Measurements from ENCODE around the gene CADM1.

CADM1 gene

GRCh38 chr11:115302946-115303703 is 201.1 kb downstream of the CADM1 start:
- in situ Hi-C loops (cut with MboI; ENCODE audit: low sequenced_read_pairs) = no loop called here
- H3K4me3 ChIP-seq = no peak overlapping the region
- H3K36me3 ChIP-seq (replicated peaks) = no peaks in the 10 kb centered on the region
- no peaks in the 10 kb centered on the region for H3K4me1 ChIP-seq
- H3K27me3 ChIP-seq (ENCODE audit: low read depth) = 0 out of 2 replicates have a peak, but pooled peaks cover 5% of the 10 kb centered on the region
- no peaks in the 10 kb centered on the region for H3K9me3 ChIP-seq
- no peak for DNase-seq (ENCODE audit: low spot score in 2 of 2)

- H3K36me3 ChIP-seq (replicated peaks) = no peaks in the 10 kb centered on the region
- DNase-seq (ENCODE audit: low spot score in 2 of 2) = no peak
- no peak overlapping the region for H3K4me3 ChIP-seq
- no peaks in the 10 kb centered on the region for H3K4me1 ChIP-seq
- in situ Hi-C loops (cut with MboI; ENCODE audit: low sequenced_read_pairs) = no loop called here
- H3K27me3 ChIP-seq (ENCODE audit: low read depth) = 0 out of 2 replicates have a peak, but pooled peaks cover 5% of the 10 kb centered on the region
- no peaks in the 10 kb centered on the region for H3K9me3 ChIP-seq
Observed at GRCh38 chr11:115300660-115301428, 203.4 kb downstream of the CADM1 start.

- H3K27me3 ChIP-seq (ENCODE audit: low read depth) = 0 out of 2 replicates have a peak, but pooled peaks cover 5% of the 10 kb centered on the region
- no peak overlapping the region for H3K4me3 ChIP-seq
- no peaks in the 10 kb centered on the region for H3K9me3 ChIP-seq
- H3K4me1 ChIP-seq = no peaks in the 10 kb centered on the region
- in situ Hi-C loops (cut with MboI; ENCODE audit: low sequenced_read_pairs) = no loop called here
- H3K36me3 ChIP-seq (replicated peaks) = no peaks in the 10 kb centered on the region
- no peak for DNase-seq (ENCODE audit: low spot score in 2 of 2)
Observed at GRCh38 chr11:115298300-115299012, 205.8 kb downstream of the CADM1 start.

- DNase-seq (ENCODE audit: low spot score in 2 of 2) = no peak
- no peaks in the 10 kb centered on the region for H3K4me1 ChIP-seq
- no peak overlapping the region for H3K4me3 ChIP-seq
- H3K36me3 ChIP-seq (replicated peaks) = no peaks in the 10 kb centered on the region
- H3K27me3 ChIP-seq (ENCODE audit: low read depth) = 0 out of 2 replicates have a peak, but pooled peaks cover 5% of the 10 kb centered on the region
- in situ Hi-C loops (cut with MboI; ENCODE audit: low sequenced_read_pairs) = no loop called here
- H3K9me3 ChIP-seq = no peaks in the 10 kb centered on the region
Observed at GRCh38 chr11:115297330-115297729, 206.9 kb downstream of the CADM1 start.

GRCh38 chr11:115291325-115291724 is 212.9 kb downstream of the CADM1 start:
- Histone ChIP-seq H3K36me3 (replicated peaks) (no peaks in the 10 kb centered on the region), H3K9me3 (no peaks in the 10 kb centered on the region), H3K4me1 (no peaks in the 10 kb centered on the region; the same call in 1 of the 2 replicates), H3K4me3 (no peak overlapping the region), H3K27me3 (ENCODE audit: low read depth) (no peaks in the 10 kb centered on the region)
- no peak for DNase-seq (ENCODE audit: low spot score in 2 of 2)
- in situ Hi-C loops (cut with MboI; ENCODE audit: low sequenced_read_pairs) = no loop called here

GRCh38 chr11:115290893-115291292 is 213.3 kb downstream of the CADM1 start:
- H3K36me3 ChIP-seq (replicated peaks) = no peaks in the 10 kb centered on the region
- DNase-seq (ENCODE audit: low spot score in 2 of 2) = no peak
- H3K9me3 ChIP-seq = no peaks in the 10 kb centered on the region
- no peaks in the 10 kb centered on the region for H3K27me3 ChIP-seq (ENCODE audit: low read depth)
- no peaks in the 10 kb centered on the region; the same call in 1 of the 2 replicates for H3K4me1 ChIP-seq
- in situ Hi-C loops (cut with MboI; ENCODE audit: low sequenced_read_pairs) = no loop called here
- H3K4me3 ChIP-seq = no peak overlapping the region

- Histone ChIP-seq H3K4me1 (no peaks in the 10 kb centered on the region; the same call in 1 of the 2 replicates), H3K27me3 (ENCODE audit: low read depth) (no peaks in the 10 kb centered on the region), H3K9me3 (no peaks in the 10 kb centered on the region), H3K4me3 (no peak overlapping the region), H3K36me3 (replicated peaks) (no peaks in the 10 kb centered on the region)
- in situ Hi-C loops (cut with MboI; ENCODE audit: low sequenced_read_pairs) = no loop called here
- no peak for DNase-seq (ENCODE audit: low spot score in 2 of 2)
Observed at GRCh38 chr11:115290479-115290878, 213.7 kb downstream of the CADM1 start.

GRCh38 chr11:115287266-115287665 is 216.9 kb downstream of the CADM1 start:
- H3K36me3 ChIP-seq (replicated peaks) = no peaks in the 10 kb centered on the region
- in situ Hi-C loops (cut with MboI; ENCODE audit: low sequenced_read_pairs) = no loop called here
- no peak overlapping the region for H3K4me3 ChIP-seq
- H3K27me3 ChIP-seq (ENCODE audit: low read depth) = no peaks in the 10 kb centered on the region
- no peaks in the 10 kb centered on the region; the same call in 1 of the 2 replicates for H3K4me1 ChIP-seq
- H3K9me3 ChIP-seq = no peaks in the 10 kb centered on the region
- DNase-seq (ENCODE audit: low spot score in 2 of 2) = no peak

- H3K36me3 ChIP-seq (replicated peaks) = no peaks in the 10 kb centered on the region
- H3K4me3 ChIP-seq = no peak overlapping the region
- in situ Hi-C loops (cut with MboI; ENCODE audit: low sequenced_read_pairs) = no loop called here
- no peaks in the 10 kb centered on the region; the same call in 1 of the 2 replicates for H3K4me1 ChIP-seq
- no peak for DNase-seq (ENCODE audit: low spot score in 2 of 2)
- no peaks in the 10 kb centered on the region for H3K27me3 ChIP-seq (ENCODE audit: low read depth)
- H3K9me3 ChIP-seq = no peaks in the 10 kb centered on the region
Observed at GRCh38 chr11:115286614-115287013, 217.6 kb downstream of the CADM1 start.

- DNase-seq (ENCODE audit: low spot score in 2 of 2) = no peak
- H3K4me1 ChIP-seq = no peaks in the 10 kb centered on the region
- H3K4me3 ChIP-seq = no peak overlapping the region
- no peaks in the 10 kb centered on the region for H3K36me3 ChIP-seq (replicated peaks)
- in situ Hi-C loops (cut with MboI; ENCODE audit: low sequenced_read_pairs) = no loop called here
- H3K9me3 ChIP-seq = no peaks in the 10 kb centered on the region
- no peaks in the 10 kb centered on the region for H3K27me3 ChIP-seq (ENCODE audit: low read depth)
Observed at GRCh38 chr11:115284773-115285172, 219.4 kb downstream of the CADM1 start.

GRCh38 chr11:115282923-115283322 is 221.3 kb downstream of the CADM1 start:
- no peaks in the 10 kb centered on the region for H3K27me3 ChIP-seq (ENCODE audit: low read depth)
- in situ Hi-C loops (cut with MboI; ENCODE audit: low sequenced_read_pairs) = no loop called here
- H3K4me1 ChIP-seq = no peaks in the 10 kb centered on the region
- H3K4me3 ChIP-seq = no peak overlapping the region
- no peaks in the 10 kb centered on the region for H3K36me3 ChIP-seq (replicated peaks)
- no peak for DNase-seq (ENCODE audit: low spot score in 2 of 2)
- no peaks in the 10 kb centered on the region for H3K9me3 ChIP-seq

- in situ Hi-C loops (cut with MboI; ENCODE audit: low sequenced_read_pairs) = no loop called here
Observed at GRCh38 chr11:115280775-115281174, 223.4 kb downstream of the CADM1 start.

GRCh38 chr11:115279813-115280761 is 224.1 kb downstream of the CADM1 start:
- H3K4me3 ChIP-seq = no peak overlapping the region
- in situ Hi-C loops (cut with MboI; ENCODE audit: low sequenced_read_pairs) = no loop called here
- no peak for DNase-seq (ENCODE audit: low spot score in 2 of 2)

More at GRCh38 chr11:115280775-115281174, 223.4 kb downstream of the CADM1 start:
- DNase-seq (ENCODE audit: low spot score in 2 of 2) = no peak
- Histone ChIP-seq H3K9me3 (no peaks in the 10 kb centered on the region), H3K27me3 (ENCODE audit: low read depth) (no peaks in the 10 kb centered on the region), H3K4me1 (no peaks in the 10 kb centered on the region), H3K4me3 (no peak overlapping the region), H3K36me3 (replicated peaks) (no peaks in the 10 kb centered on the region)

More at GRCh38 chr11:115279813-115280761, 224.1 kb downstream of the CADM1 start:
- H3K4me1 ChIP-seq = no peaks in the 10 kb centered on the region
- no peaks in the 10 kb centered on the region for H3K36me3 ChIP-seq (replicated peaks)
- no peaks in the 10 kb centered on the region for H3K27me3 ChIP-seq (ENCODE audit: low read depth)
- H3K9me3 ChIP-seq = no peaks in the 10 kb centered on the region
